Measurements from ENCODE around the gene SENP1. TPM values are rescaled to one million over a fixed set of nuclear protein-coding genes. Genes with fewer than 3 reads are reported as not detected.
"Not testable (repeated sequence)": the region's sequence is repeated elsewhere in the genome, so short reads cannot be mapped to it uniquely, and the experiment has no call there.

Gene SENP1
- total and polyA plus RNA-seq, 9 donors: 6.2 to 28.9 (median 19.7) TPM

GRCh38 chr12:48119078-48119833, 13.4 kb upstream of the SENP1 start, which contains the start of gene PFKM:
Gene PFKM, plus strand, starts transcription at chr12:48119364. Its CDS starts 3,411 bp downstream, at chr12:48122775.
- TF ChIP-seq EP300 (IDR thresholded peaks at IDR 0.05): no peak
- TF ChIP-seq CTCF (IDR thresholded peaks at IDR 0.05): no peak
- TF ChIP-seq POLR2A (IDR thresholded peaks at IDR 0.05): peak; percentile 36
- intact Hi-C loops (cut with DNase I): no loop called here
- Histone ChIP-seq H3K4me3 (peak within 1 kb of the TSS; percentile 52), H3K36me3 (no peaks in the 10 kb centered on the region), H3K4me1 (ENCODE audit: insufficient read depth) (peaks cover 4% of the 10 kb centered on the region), H3K27ac (peak within 1 kb of the TSS; percentile 0 to 70), H3K27me3 (no peaks in the 10 kb centered on the region), H3K9me3 (no peaks in the 10 kb centered on the region)
- DNase-seq: peak; percentile 85 to 91 (median 90)
- WGBS, 3 donors: 0 to 1% (median 0%) methylated on average over 20 of the region's 20 CpGs

GRCh38 chr12:48118284-48118871, 12.5 kb upstream of the SENP1 start:
- Histone ChIP-seq H3K4me1 (ENCODE audit: insufficient read depth) (peaks cover 4% of the 10 kb centered on the region), H3K9me3 (no peaks in the 10 kb centered on the region), H3K27ac (peak overlapping the region in 1 of 2 donors; percentile 70), H3K36me3 (no peaks in the 10 kb centered on the region), H3K4me3 (peak overlapping the region; percentile 52), H3K27me3 (no peaks in the 10 kb centered on the region)
- intact Hi-C loops (cut with DNase I): no loop called here
- TF ChIP-seq POLR2A (IDR thresholded peaks at IDR 0.05) (no peak), CTCF (IDR thresholded peaks at IDR 0.05) (no peak), EP300 (IDR thresholded peaks at IDR 0.05) (no peak)
- 14 to 19% (median 15%) methylated on average over 3 of the region's 3 CpGs for WGBS, 3 donors
- no peak for DNase-seq

- intact Hi-C loops (cut with DNase I): no loop called here
- Histone ChIP-seq H3K27ac (no peak overlapping the region), H3K36me3 (no peaks in the 10 kb centered on the region), H3K9me3 (no peaks in the 10 kb centered on the region), H3K27me3 (no peaks in the 10 kb centered on the region), H3K4me3 (no peak overlapping the region), H3K4me1 (ENCODE audit: insufficient read depth) (peaks cover 2% of the 10 kb centered on the region)
- 90 to 94% (median 92%) methylated on average over 1 of the region's 1 CpG for WGBS, 3 donors
- no peak for TF ChIP-seq POLR2A (IDR thresholded peaks at IDR 0.05)
- no peak for TF ChIP-seq CTCF (IDR thresholded peaks at IDR 0.05)
- no peak for TF ChIP-seq EP300 (IDR thresholded peaks at IDR 0.05)
- DNase-seq: no peak
These were observed 10.1 kb upstream of the SENP1 start for GRCh38 chr12:48115957-48116356.

GRCh38 chr12:48111312-48111693, 5.4 kb upstream of the SENP1 start:
- intact Hi-C loops (cut with DNase I): not testable (repeated sequence)
- 94 to 97% (median 96%) methylated on average over 5 of the region's 5 CpGs for WGBS, 3 donors

More at GRCh38 chr12:48111312-48111693, 5.4 kb upstream of the SENP1 start:
- H3K4me3 ChIP-seq; H3K27me3 ChIP-seq; H3K9me3 ChIP-seq; H3K36me3 ChIP-seq; H3K4me1 ChIP-seq (ENCODE audit: insufficient read depth); DNase-seq; H3K27ac ChIP-seq: not testable (repeated sequence)

All from ovary (tissue), 9 donors.